SHP77 (cell line): ENCODE measurements around the gene OBSL1.

Experiments
- DNase-seq, 2 experiments: peaks; one replicate each; lab custom pipeline; 2025; lab: John Stamatoyannopoulos, UW

The OBSL1 gene

DNA sequence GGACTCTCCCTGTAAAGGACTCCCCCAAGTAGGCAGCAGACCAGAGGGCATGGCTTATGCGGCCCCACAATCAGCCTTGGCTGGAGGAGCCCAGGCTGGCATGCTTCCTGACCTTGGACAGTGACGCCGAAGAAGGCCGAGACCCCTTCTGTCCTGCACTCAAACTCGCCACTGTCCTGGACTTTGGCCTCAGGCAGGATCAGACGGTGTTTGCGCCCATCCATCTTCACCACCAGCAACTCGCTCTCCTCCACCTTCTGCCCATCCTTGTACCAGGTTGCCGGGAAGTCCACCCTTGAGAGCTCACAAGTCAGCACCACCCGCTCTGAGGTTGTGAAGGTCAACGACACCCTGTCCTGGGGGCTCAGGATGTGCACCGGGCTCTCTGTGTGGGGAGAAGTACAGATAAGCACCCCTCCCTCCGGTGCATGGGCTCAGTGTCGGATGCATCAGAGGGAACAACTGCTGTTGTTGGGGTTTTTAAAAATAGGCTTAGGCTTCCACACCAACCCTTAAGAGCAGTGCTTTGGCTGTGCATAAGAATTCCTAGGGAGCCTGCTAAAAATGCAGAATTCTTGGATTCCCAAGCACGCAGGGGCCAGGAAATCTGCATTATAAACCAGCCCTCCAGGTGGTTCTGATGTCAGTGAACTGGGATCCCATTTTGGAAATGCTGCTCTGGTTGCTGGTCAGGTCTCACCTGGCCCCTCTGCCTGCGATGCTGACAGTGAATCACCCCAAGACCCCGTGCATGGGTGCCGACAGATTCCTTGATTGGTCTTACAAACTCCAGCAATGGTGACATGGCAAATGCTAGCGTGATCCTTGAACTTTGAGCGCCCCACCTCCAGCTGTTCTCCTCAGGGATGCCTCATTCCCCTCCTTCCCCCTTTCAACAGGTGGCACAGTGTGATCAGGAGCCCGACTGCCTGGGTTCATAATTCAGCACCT lies 5.9 kb downstream of the OBSL1 start:
- DNase-seq: no peak

DNA sequence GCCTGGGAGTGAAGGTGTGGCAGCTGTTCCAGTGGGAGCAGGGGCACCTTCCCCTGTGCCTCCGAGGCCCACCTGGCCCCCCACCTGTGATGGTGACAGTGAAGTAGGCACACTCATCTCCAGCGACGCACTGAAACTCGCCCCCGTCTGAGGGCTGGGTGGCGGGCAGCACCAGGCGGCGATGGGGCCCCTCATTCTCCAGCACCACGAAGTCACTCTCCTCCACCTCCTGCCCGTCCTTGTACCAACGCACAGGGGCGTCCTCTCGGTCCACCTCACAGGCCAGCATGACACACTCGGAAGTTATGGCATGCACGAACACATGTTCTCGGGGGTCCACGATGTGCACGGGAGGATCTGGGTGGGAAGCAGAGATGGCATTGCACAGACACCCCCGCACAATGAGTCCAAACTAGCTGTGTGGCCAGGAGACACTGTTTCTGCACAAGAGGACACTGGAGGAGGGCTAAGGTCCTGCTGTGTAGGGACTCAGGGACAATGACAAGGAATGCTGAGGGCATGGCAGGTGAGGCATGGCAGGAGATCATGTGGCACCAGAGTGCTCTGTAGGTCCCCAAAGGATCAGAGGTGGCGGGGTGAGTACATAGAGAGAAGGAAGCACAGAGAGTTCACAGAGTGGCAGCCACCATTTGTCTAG lies 7.9 kb downstream of the OBSL1 start:
- no peak for DNase-seq

DNA sequence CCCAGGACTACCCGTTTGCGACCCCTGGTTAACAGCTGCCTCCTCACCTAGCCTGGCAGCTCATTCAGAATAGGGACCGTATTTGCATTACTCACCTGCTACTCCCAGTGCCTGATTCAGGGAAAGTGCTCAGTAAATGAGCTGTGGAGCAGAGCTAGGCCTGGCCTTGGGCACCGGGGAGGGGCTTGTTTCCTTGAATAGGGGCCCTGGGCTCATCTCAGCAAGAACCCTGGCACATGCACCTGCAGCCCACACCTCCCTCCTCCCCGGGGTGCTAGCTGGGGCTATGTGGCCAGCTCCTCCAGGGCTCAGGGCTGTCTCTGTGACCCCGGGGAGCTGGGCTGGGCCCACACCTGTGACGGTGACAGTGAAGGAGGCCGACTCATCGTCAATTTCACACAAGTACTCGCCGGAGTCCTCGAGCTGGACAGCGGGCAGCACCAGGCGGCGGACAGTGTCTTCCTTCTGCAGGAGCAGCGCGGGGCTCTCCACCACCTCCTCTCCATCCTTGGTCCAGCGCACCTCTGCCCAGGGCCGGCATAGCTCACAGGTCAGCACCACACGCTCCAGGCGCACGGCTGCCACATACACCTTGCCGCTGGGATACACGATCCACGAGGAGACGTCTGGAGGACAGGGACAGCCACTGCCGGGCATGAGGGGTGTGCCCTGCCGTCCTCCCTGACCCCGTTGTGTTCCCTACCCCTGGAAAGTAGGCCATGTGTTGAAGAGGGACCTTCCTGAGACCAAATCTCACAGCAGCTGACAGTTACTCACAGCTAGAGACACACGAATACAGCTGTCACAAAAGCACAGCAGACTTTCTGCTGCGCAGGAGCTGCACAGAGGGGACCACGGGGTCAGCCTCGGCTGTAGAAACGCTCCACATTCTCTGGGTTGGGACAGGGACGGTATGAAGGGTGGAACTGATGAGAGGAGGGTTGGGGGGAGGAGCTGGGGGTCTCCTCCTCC lies 9.0 kb downstream of the OBSL1 start:
- DNase-seq: peak in 1 of 2 experiments; percentile 9

DNA sequence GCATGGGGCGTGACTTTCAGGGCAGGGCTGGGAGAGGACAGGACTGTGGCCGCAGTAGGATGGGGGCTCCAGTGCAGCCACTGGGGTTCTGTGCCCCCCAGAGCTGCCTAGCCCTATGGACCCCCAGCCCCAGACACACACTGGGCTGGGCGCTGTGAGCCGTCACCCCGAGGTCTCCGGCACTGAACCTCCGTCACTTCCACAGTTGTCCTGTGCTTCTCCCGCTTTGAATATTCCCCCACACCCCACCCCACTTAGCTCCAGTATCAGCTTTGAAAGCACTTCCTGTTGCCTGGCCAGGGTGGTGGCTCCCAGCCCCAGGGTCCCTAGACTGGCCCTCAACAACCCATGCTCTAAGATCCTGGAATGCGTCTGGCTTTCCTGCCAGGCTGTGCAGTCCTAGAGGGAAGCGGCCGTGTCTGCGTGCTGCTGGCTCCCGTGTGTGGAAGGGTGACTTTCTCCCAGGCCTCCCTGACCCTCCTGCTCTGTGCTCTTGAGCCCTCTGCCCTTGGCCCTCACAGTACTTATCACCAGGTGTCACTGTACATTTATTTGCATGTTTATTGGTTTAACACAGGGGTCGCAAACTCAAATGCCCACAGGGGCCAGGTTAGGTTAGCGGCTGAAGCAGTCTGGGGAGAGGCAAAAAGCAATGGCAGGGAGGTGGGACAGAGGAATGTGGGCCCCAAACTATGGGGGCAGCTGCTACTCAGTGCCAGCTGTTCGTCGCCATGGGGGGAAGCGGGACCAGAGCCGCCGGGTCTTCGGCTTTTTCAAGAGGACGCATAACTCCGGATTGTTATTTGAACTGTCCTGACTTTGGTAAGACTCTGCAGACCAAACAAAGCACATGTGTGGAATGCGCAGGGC lies 9.9 kb downstream of the OBSL1 start:
- no peak for DNase-seq

DNA sequence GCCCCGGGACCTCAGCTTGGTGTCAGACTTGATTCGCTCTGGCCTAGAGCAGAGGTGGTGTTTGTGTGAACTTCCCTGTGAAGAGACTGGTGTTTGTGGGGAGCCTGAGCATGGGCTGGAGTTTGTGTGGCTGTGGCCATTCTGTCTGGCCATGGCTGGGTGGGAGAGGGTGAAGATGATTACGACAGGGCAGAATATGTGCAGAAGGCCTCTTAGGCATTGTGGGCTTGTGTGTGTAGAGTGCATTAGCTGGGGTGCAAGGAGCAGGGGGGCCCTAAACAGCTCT lies 10.5 kb downstream of the OBSL1 start:
- no peak for DNase-seq

DNA sequence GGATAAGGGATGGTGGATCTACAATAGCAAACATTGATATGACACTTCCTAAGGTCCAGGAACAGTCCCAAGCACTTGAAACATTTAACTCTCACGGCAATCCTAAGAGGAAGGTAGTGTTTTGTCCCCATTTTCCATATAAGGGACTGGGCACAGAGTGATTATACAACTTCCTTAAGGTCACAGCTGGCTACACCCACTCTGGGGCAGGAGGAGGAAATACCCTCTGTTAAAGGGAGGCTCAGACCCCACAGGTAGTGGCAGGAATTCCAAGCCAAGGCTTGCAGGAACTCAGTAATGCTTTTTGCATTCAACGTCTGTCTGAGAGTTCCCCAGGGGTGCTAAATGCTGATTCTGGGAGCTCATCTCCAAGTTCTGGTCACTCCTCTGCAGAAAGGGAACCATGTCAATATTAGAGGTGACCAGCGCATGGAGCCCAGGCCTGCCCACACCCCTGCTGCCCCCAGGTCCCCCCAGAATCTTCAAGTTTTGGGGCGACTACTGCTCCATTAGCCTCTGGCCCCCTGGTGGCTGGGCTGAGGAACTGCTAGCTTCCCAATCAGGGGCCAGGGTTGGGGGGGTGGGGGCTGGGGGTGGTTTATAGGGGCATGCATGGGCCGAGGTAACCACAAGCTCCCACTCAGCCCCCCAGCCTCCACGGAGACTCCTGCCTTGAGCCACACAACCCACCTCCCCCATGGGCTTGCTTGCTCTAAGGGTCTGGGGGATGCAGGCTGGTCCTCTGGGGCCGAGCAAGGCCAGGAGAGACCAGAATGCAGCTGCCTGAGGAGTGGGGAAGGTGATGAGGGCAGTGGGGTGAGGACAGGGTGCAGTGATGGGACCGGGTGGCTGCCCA lies 11.1 kb downstream of the OBSL1 start:
- DNase-seq: no peak

DNA sequence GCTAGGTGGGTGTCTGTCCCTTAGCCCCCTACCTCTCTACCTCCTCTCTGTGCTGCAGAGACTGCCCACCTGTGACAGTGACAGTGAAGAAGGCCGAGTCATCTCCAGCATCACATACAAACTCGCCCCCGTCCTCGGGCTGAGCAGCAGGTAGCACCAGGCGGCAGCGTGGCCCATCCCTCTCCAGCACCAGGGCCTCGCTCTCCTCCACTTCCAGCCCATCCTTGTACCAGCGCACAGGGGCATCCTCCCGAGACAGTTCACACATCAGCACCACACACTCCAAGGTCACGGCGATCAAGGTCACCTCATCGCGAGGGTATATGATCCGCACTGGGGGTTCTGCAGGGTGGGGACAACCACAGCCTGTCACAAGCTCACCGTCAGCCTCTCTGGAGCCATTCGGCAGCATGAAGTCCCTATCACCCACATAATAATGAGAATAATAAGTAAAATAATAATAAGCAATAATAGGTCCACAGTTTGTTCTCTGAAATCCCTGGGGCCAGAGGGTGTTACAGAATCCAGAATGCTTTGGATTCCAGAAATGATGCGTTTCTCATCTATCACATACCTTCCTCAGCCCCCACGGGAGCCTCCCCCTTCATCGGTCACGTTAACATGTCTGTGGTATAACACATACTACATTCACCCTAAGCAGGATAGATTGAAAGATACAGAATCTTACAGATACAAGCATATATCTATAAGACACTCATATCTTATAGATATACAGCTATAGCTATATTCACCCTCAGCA lies 12.0 kb downstream of the OBSL1 start:
- DNase-seq: no peak

DNA sequence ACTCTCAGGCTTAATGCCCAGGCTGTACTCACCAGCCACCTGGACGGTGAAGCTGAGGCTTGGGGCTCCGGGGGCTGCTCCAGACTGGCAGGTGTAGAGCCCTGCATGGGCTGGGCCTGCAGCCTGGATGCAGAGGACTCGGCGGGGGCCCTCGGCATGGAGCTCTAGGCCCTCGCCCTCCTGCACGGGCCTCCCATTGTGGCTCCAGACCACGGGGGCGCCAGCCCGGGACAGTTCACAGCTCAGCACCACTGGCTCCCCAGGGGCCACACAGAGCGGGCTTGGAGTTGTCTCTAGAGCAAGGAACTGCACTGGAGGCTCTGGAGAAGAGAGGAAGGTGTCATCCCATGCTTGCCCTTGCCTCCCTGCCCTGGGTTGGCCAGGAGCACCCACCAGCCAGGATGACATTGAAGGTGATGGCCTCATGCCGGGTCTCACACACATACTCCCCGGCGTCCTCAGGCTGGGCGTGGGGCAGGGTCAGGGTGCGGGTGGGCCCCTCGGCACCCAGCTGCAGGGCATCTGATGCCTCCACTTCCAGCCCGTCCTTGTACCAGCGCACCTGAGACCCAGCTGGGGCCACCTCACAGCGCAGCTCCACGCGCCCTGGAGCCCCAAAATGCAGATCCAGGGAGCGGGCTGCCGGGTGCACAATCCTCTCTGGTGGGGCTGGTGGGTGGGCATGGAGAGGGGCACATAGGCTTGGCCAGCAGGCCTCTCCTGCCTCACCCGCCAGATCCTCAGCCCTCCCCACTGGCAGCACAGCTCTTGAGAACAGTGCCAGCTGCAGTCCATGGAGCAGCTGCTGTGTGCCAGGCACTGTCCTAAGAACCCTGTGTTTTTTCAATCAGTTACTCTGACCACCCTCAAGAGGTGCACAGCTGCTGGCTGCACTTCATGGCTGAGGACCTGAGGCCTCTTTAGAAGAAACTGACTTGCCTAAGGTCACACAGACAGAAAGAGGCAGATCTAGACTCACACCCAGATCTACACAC lies 13.3 kb downstream of the OBSL1 start:
- no peak for DNase-seq

GRCh38 chr2:219557320-219557719 lies 14.0 kb downstream of the OBSL1 start:
- DNase-seq: no peak

DNA sequence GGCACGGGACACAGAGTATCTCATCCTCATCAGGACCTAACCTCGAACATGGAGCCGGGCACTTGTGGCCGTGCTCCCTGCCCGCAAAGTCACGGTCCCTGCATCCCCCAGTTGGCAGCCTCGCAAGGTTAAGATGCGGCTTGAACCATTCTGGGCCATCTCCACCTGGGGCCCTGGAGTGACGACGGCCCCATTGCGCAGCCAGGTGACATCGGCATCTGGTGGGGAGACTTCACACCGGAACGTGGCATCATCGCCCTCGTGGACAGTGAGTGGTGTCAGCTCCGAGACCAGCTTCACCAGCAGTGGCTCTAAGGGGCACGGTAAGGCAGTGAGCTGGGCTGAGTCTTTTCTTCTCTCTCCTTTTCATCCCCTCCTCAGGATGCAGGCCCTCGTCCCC lies 14.9 kb downstream of the OBSL1 start:
- no peak for DNase-seq

DNA sequence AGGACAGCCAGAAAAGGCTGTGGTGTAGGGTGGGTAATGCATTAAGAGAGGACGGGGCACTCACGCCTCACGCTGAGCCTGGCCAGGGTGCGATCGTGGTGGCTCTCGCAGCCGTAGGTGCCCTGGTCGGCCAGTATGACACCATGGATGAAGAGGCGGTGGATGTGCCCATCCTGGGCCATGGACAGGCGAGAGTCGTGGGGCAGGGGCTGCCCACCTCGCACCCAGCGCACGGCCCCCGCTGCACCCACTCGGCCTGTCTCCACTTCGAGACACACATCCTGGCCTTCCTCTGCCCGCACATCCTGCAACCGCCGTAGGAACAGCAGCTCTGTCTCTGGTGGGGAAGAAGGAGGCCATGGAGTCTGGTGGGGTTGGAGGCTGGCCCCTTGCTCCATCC lies 15.4 kb downstream of the OBSL1 start:
- DNase-seq: no peak

GRCh38 chr2:219554350-219554749 lies 17.0 kb downstream of the OBSL1 start:
- no peak for DNase-seq

DNA sequence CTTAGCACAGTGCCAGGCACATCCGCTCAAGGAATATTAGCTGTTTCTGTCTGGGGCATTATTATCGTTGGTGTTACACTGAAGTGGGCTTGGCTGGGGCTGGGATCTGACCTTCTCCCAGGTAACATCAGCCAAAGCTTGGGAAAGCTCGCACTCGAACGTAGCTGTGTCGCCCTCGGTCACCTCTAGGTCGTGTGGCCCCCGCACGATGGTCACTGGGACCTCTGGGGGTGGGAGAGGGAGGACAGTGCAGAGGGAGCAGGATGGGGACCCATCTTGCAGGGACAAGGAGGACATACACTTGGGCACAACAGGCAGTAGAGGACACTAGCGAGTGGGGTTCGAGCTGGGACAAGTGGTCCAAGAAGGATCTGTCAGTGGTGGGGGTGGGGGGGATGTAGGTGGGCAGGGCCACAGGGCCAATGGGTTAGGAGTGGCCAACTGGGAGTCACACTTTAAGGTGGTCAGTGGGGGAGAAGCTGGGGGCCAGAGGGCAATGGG lies 17.8 kb downstream of the OBSL1 start:
- DNase-seq: no peak

DNA sequence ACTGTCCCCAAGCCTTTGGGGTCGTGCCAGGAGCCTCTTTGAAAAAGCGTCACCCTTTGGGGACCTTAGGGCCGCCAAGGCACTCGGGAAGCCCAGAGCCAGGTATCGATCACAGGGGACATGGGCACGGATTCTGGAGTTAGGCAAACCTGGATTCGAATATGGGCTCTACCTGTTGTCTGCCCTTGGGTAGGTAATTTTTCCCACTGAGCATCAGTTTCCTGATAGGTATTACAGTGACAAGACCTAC lies 18.2 kb downstream of the OBSL1 start:
- DNase-seq: no peak

- peak; percentile 77 to 80 for DNase-seq
These were observed 18.8 kb downstream of the OBSL1 start for GRCh38 chr2:219552382-219553167.

DNA sequence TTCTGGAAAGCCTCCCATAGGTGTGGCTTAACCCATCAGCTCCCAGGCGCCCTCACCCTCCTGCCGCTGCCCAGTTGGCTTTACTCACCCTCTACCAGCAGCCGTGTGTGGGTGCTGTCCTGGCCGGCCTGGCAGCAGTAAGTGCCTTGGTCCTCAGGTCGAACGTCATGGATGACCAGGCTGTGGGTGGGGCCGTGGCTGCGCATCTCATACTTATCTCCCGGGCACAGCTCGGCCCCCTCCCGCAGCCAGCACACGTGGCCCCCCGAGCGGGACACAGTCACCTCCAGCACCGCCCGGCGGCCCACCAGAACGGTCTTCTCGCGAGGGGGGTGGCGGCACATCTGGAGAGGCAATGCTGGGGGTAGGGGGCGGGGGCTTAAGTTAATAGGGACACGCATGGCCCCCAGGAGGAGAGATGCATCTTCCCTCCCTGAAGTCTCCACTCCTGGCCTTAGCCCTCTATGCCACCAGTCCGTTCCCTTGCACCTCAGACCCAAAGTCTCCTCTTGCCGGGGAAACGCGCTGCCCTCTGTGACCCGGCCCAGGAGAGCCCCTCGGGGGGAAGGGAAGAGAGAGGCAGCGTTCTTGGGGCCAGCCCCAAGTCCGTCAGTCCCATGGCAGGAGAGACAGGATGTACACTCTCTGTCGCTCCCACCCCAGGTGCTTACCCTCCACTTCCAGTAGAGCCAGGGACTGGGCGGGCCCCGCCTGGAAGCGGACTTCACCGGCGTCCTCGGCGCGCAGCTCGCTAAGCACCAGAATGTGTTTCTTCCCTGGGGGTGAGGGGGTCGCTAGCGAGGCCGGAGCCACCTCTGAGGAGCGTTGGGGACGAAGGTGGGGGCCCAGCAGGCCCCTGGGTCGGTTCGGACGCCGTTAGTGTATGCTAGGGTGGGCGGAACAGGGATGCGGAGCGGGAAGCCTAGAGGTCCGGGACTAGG lies 19.6 kb downstream of the OBSL1 start:
- DNase-seq: peak; percentile 46 to 54

GRCh38 chr2:219549619-219550018 lies 21.7 kb downstream of the OBSL1 start:
- no peak for DNase-seq
